Rectal smooth muscle tissue (tissue), 1 donor: Measurements from ENCODE around the gene CNOT10.
"Not testable (repeated sequence)": the region's sequence is repeated elsewhere in the genome, so short reads cannot be mapped to it uniquely, and the experiment has no call there.

Source experiments
- H3K27ac ChIP-seq: one replicate; pipeline ENCODE4 v1.7.0; 2013; ENCODE audit warnings: low read depth, low read length, inconsistent platforms
- H3K27me3 ChIP-seq: one replicate; pipeline ENCODE4 v1.7.0; 2013; ENCODE audit warnings: low read length; ENCODE audit not compliant: control insufficient read depth, insufficient read depth
- H3K36me3 ChIP-seq: one replicate; pipeline ENCODE4 v1.7.0; 2013; ENCODE audit warnings: low read length; ENCODE audit not compliant: control insufficient read depth, insufficient read depth
- H3K4me1 ChIP-seq: one replicate; pipeline ENCODE4 v1.7.0; 2013; ENCODE audit warnings: low read length; ENCODE audit not compliant: control insufficient read depth, insufficient read depth
- H3K4me3 ChIP-seq: one replicate; pipeline ENCODE4 v1.7.0; 2013; ENCODE audit warnings: low read length
- H3K9ac ChIP-seq: one replicate; pipeline ENCODE4 v1.7.0; 2013; ENCODE audit warnings: low read length

Gene CNOT10

GRCh38 chr3:32733631-32734229, 48.7 kb downstream of the CNOT10 start:
- Histone ChIP-seq H3K4me1 (no peaks in the 10 kb centered on the region), H3K27ac (no peak overlapping the region), H3K36me3 (peaks cover 2% of the 10 kb centered on the region), H3K27me3 (no peaks in the 10 kb centered on the region), H3K4me3 (no peak overlapping the region), H3K9ac (no peak overlapping the region)

- no peaks in the 10 kb centered on the region for H3K4me1 ChIP-seq
- H3K27me3 ChIP-seq = no peaks in the 10 kb centered on the region
- H3K4me3 ChIP-seq = no peak overlapping the region
- H3K36me3 ChIP-seq = peaks cover 2% of the 10 kb centered on the region
- H3K27ac ChIP-seq = no peak overlapping the region
- H3K9ac ChIP-seq = no peak overlapping the region
Observed at GRCh38 chr3:32734756-32735155, 49.8 kb downstream of the CNOT10 start.

DNA sequence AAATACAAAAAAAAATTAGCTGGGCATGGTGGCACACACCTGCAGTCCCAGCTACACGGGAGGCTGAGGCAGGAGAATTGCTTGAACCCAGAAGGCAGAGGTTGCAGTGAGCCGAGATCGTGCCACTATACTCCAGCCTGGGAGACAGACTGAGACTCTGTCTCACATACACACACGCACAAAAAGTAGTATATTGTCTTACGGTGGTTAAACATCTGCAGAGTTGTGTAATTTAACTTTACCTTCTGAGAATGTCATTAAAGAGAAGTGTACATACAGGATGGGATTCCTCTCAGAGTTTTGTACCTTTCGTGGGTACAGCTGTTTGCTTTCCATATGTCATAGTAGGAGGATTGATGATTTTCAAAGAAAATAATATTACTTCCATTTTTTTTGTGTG, 58.5 kb downstream of the CNOT10 start:
- H3K9ac ChIP-seq, H3K4me1 ChIP-seq, H3K4me3 ChIP-seq, H3K36me3 ChIP-seq, H3K27ac ChIP-seq, H3K27me3 ChIP-seq: not testable (repeated sequence)

- Histone ChIP-seq H3K9ac (no peak overlapping the region), H3K4me1 (no peaks in the 10 kb centered on the region), H3K27me3 (no peaks in the 10 kb centered on the region), H3K36me3 (peaks cover 2% of the 10 kb centered on the region), H3K27ac (no peak overlapping the region), H3K4me3 (no peak overlapping the region)
Observed at GRCh38 chr3:32743934-32744333, 58.9 kb downstream of the CNOT10 start.

DNA sequence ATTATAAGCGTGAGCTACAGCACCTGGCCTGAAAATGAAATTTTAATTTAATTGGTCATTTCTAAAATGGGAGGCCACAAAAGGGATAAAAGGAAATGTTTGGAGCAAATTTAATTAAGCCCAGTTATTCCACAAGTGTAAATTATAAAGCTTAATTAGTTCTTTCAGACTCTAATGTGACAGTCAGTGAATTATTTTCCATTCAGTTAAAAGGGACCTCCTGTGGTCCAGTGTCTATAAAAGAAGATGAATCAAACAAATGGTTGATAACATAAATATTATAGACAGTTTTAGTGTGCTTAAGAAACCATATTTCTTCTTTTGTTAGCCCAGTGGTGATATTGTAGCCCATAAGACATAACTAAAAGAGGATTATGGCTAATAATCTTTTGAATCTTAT, 66.4 kb downstream of the CNOT10 start:
- H3K36me3 ChIP-seq = no peaks in the 10 kb centered on the region
- H3K4me1 ChIP-seq = no peaks in the 10 kb centered on the region
- H3K4me3 ChIP-seq = no peak overlapping the region
- no peak overlapping the region for H3K27ac ChIP-seq
- no peak overlapping the region for H3K9ac ChIP-seq
- no peaks in the 10 kb centered on the region for H3K27me3 ChIP-seq

DNA sequence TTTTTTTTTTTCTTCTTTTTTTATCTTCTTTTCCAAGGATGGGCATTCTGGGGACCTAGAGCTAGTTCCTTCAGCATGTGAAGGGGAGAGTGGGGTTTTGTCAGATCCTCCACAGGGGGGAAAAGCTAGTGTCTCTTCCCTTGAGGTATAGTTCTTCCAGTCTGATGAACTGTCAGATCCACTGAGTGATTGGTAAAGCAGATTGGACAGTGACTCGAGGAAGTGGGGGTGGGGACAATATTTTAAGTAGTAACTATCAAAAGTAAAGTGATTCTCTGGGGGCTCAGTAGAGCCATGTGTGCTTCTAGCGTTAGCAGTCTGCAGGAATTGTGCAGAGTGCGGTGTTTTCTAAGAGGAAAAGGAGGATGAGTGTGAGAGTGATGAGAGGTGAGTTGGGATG, 70.8 kb downstream of the CNOT10 start:
- Histone ChIP-seq H3K4me3 (no peak overlapping the region), H3K27ac (no peak overlapping the region), H3K9ac (no peak overlapping the region), H3K27me3 (no peaks in the 10 kb centered on the region), H3K36me3 (no peaks in the 10 kb centered on the region), H3K4me1 (no peaks in the 10 kb centered on the region)

DNA sequence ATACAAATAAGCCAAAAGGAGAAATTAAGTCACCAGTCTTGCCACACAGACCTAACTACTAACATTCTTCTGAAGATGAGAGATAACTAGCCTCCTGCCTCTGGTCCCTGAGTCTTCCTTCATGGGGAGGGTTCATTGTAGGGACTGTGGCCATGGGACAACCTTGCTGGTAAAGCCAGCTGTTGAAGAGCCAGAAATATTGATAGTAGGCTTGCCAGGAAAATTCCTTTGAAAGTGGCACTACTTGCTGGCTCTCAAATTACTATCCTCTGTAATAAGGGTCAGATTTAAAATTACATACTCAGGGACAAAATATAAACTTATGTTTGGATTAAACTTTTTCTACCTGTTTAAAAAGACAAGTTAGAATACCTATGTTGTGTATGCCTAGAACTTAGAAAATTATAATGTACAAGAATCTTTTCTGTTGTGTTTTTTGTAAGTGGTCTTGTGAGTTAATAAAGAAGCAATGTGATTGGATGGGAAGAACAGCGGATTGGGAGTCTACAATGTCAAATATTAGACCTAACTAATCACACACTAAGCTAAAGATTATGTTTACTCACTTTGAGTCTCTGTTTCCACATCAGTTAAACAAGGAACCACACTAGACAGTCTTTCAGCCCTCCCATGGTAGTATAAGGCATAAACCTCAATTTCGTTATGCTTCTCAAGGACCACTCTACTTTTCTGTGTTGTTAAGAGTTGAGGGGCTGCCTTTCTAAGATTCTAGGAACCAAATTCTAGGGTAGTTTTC, 72.8 kb downstream of the CNOT10 start:
- Histone ChIP-seq H3K27ac (no peak overlapping the region), H3K36me3 (no peaks in the 10 kb centered on the region), H3K9ac (no peak overlapping the region), H3K4me1 (no peaks in the 10 kb centered on the region), H3K4me3 (no peak overlapping the region), H3K27me3 (no peaks in the 10 kb centered on the region)

DNA sequence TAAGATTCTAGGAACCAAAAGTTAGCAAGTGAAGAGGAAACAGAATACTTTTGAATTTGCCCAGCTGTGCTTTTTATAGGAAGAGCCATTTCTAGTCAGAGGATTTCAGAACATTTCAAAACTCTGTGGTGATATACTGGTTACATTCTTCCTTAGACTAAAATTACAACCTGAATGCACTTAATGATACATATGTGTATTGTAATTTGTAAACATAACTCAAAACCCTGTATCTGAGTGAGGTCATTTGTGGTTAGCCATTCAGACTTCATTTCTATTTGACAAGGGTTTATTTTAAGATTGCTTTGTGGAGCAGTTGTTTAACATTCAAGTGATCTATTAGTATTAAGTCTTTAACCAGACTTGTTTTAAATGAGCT, 73.4 kb downstream of the CNOT10 start:
- Histone ChIP-seq H3K4me1 (no peaks in the 10 kb centered on the region), H3K36me3 (no peaks in the 10 kb centered on the region), H3K4me3 (no peak overlapping the region), H3K9ac (no peak overlapping the region), H3K27ac (no peak overlapping the region), H3K27me3 (no peaks in the 10 kb centered on the region)

DNA sequence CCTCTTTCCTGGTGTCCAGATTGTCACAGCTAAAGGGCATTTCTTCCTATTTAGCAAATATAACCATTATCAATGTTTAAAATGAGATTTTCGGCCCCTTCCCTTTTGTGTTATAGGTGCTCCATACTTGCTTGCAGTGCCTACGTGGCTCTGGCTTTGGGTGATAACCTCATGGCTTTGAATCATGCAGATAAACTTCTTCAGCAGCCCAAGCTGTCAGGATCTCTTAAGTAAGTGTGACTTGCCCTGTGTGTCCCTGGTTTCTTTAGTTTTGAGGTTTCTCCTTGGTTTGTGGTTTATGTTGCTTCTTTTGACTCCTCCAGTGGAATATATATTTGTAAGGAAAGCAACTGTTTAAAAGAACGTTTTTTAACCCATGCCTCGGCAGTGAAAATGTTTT, 74.4 kb downstream of the CNOT10 start:
- Histone ChIP-seq H3K36me3 (no peaks in the 10 kb centered on the region), H3K4me3 (no peak overlapping the region), H3K9ac (no peak overlapping the region), H3K27me3 (no peaks in the 10 kb centered on the region), H3K4me1 (no peaks in the 10 kb centered on the region), H3K27ac (no peak overlapping the region)

GRCh38 chr3:32764481-32764880, 79.5 kb downstream of the CNOT10 start:
- H3K9ac ChIP-seq = no peak overlapping the region
- H3K27me3 ChIP-seq = no peaks in the 10 kb centered on the region
- no peaks in the 10 kb centered on the region for H3K4me1 ChIP-seq
- H3K27ac ChIP-seq = no peak overlapping the region
- no peak overlapping the region for H3K4me3 ChIP-seq
- H3K36me3 ChIP-seq = peaks cover 9% of the 10 kb centered on the region

DNA sequence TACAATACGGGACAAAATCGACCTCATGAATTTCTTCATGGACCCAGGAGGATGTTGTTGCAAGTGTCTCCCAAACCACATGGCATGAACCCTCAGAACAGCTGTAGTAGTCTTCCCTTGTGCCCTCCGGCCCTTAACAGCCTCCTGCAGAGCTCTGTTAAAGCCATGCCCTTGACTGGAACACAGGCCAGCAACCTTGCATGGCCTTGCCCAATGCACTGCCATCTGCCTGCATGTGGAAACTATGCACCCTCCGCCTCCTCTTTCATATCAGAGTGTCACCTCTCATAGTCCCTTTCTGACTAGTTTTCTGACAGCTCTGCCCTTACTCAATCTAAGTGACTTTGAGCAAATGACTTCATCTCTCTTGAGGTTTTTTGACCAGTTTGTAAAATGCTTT, 93.4 kb downstream of the CNOT10 start:
- peaks cover 5% of the 10 kb centered on the region for H3K36me3 ChIP-seq
- H3K4me3 ChIP-seq = no peak overlapping the region

GRCh38 chr3:32780071-32780734, 95.2 kb downstream of the CNOT10 start:
- Histone ChIP-seq H3K27me3 (no peaks in the 10 kb centered on the region), H3K4me3 (peak overlapping the region; percentile 71), H3K36me3 (no peaks in the 10 kb centered on the region), H3K9ac (no peak overlapping the region), H3K27ac (no peak overlapping the region), H3K4me1 (no peaks in the 10 kb centered on the region)

More for the DNA sequence above, 93.4 kb downstream of the CNOT10 start:
- Histone ChIP-seq H3K4me1 (no peaks in the 10 kb centered on the region), H3K27me3 (no peaks in the 10 kb centered on the region), H3K27ac (no peak overlapping the region), H3K9ac (no peak overlapping the region)
